Muscle layer of duodenum (tissue), 2 donors: ENCODE results near the gene LPA.
A peak's percentile ranks its signal among the peaks of the same experiment; 100 is the strongest.
"Not testable (repeated sequence)": the region's sequence is repeated elsewhere in the genome, so short reads cannot be mapped to it uniquely, and the experiment has no call there.

Experiments used
- H3K27ac ChIP-seq: one replicate; pipeline ENCODE4 v1.7.0; 2013; ENCODE audit warnings: mild to moderate bottlenecking, low read length
- H3K27me3 ChIP-seq: one replicate; pipeline ENCODE4 v1.7.0; 2013; ENCODE audit warnings: low read depth, mild to moderate bottlenecking, control low read depth, low read length
- H3K36me3 ChIP-seq, 2 donors: one replicate each; pipeline ENCODE4 v1.7.0; 2013; ENCODE audit warnings: low read length in 2 of 2, control low read depth in 1 of 2, mild to moderate bottlenecking in 1 of 2; ENCODE audit not compliant: insufficient read depth in 2 of 2, control insufficient read depth in 1 of 2
- H3K4me1 ChIP-seq, 2 donors: one replicate each; pipeline ENCODE4 v1.7.0; 2013; ENCODE audit warnings: low read length in 2 of 2, mild to moderate bottlenecking in 2 of 2, control low read depth in 1 of 2, moderate library complexity in 1 of 2; ENCODE audit not compliant: insufficient read depth in 2 of 2, control insufficient read depth in 1 of 2
- H3K4me3 ChIP-seq, 2 donors: one replicate each; pipeline ENCODE4 v1.7.0; 2013; ENCODE audit warnings: low read length in 2 of 2, low read depth in 1 of 2, mild to moderate bottlenecking in 1 of 2
- H3K9me3 ChIP-seq, 2 donors: one replicate each; pipeline ENCODE4 v1.7.0; 2013; ENCODE audit warnings: low read length in 2 of 2, control low read depth in 1 of 2, mild to moderate bottlenecking in 1 of 2; ENCODE audit not compliant: control insufficient read depth in 1 of 2
- donor health status: healthy.

LPA gene

GRCh38 chr6:160690458-160690857, 26.4 kb upstream of the LPA start:
- H3K27ac ChIP-seq, result no peak overlapping the region
- H3K4me1 ChIP-seq, result no peaks in the 10 kb centered on the region
- no peaks in the 10 kb centered on the region for H3K27me3 ChIP-seq
- H3K4me3 ChIP-seq, result no peak overlapping the region
- H3K36me3 ChIP-seq, result no peaks in the 10 kb centered on the region
- no peaks in the 10 kb centered on the region for H3K9me3 ChIP-seq

- Histone ChIP-seq H3K4me1 (no peaks in the 10 kb centered on the region), H3K36me3 (no peaks in the 10 kb centered on the region), H3K4me3 (no peak overlapping the region), H3K9me3 (no peaks in the 10 kb centered on the region), H3K27ac (no peak overlapping the region), H3K27me3 (no peaks in the 10 kb centered on the region)
These were observed 21.8 kb upstream of the LPA start for GRCh38 chr6:160685762-160686450.

- H3K9me3 ChIP-seq, H3K4me1 ChIP-seq, H3K27ac ChIP-seq, H3K36me3 ChIP-seq, H3K27me3 ChIP-seq, H3K4me3 ChIP-seq: not testable (repeated sequence)
These were observed 21.2 kb upstream of the LPA start for GRCh38 chr6:160685101-160685761.

- H3K36me3 ChIP-seq, result no peaks in the 10 kb centered on the region
- no peak overlapping the region for H3K27ac ChIP-seq
- no peaks in the 10 kb centered on the region for H3K9me3 ChIP-seq
- no peaks in the 10 kb centered on the region for H3K27me3 ChIP-seq
- H3K4me3 ChIP-seq, result peak overlapping the region in 1 of 2 donors; percentile 40
- H3K4me1 ChIP-seq, result no peaks in the 10 kb centered on the region
These were observed 15.3 kb upstream of the LPA start for GRCh38 chr6:160679402-160679769.

- H3K36me3 ChIP-seq, result no peaks in the 10 kb centered on the region
- no peaks in the 10 kb centered on the region for H3K9me3 ChIP-seq
- no peaks in the 10 kb centered on the region for H3K4me1 ChIP-seq
- no peak overlapping the region for H3K27ac ChIP-seq
- no peaks in the 10 kb centered on the region for H3K27me3 ChIP-seq
- H3K4me3 ChIP-seq, result peak overlapping the region in 1 of 2 donors; percentile 40
These were observed 14.8 kb upstream of the LPA start for GRCh38 chr6:160678744-160679401.

- no peak overlapping the region for H3K4me3 ChIP-seq
- H3K36me3 ChIP-seq, result no peaks in the 10 kb centered on the region
- H3K27ac ChIP-seq, result no peak overlapping the region
- H3K9me3 ChIP-seq, result peaks cover 0 to 4% of the 10 kb centered on the region in 2 donors
- H3K4me1 ChIP-seq, result no peaks in the 10 kb centered on the region
- H3K27me3 ChIP-seq, result no peaks in the 10 kb centered on the region
These were observed 14.2 kb upstream of the LPA start for GRCh38 chr6:160678230-160678629.

GRCh38 chr6:160676418-160676817, 12.3 kb upstream of the LPA start:
- H3K27me3 ChIP-seq, H3K36me3 ChIP-seq, H3K4me1 ChIP-seq, H3K4me3 ChIP-seq, H3K27ac ChIP-seq, H3K9me3 ChIP-seq: not testable (repeated sequence)

- Histone ChIP-seq H3K27ac (no peak overlapping the region), H3K9me3 (peaks cover 0 to 2% of the 10 kb centered on the region in 2 donors), H3K4me3 (no peak overlapping the region), H3K4me1 (no peaks in the 10 kb centered on the region), H3K36me3 (no peaks in the 10 kb centered on the region), H3K27me3 (no peaks in the 10 kb centered on the region)
These were observed 4.5 kb upstream of the LPA start for GRCh38 chr6:160668589-160668988.

- H3K9me3 ChIP-seq, result no peaks in the 10 kb centered on the region
- no peaks in the 10 kb centered on the region for H3K27me3 ChIP-seq
- no peak overlapping the region for H3K4me3 ChIP-seq
- no peaks in the 10 kb centered on the region for H3K4me1 ChIP-seq
- H3K27ac ChIP-seq, result no peak overlapping the region
- no peaks in the 10 kb centered on the region for H3K36me3 ChIP-seq
These were observed 3.8 kb upstream of the LPA start for GRCh38 chr6:160667639-160668481.

- H3K27me3 ChIP-seq, result no peaks in the 10 kb centered on the region
- H3K9me3 ChIP-seq, result peaks cover 0 to 3% of the 10 kb centered on the region in 2 donors
- H3K27ac ChIP-seq, result no peak overlapping the region
- H3K36me3 ChIP-seq, result no peaks in the 10 kb centered on the region
- H3K4me3 ChIP-seq, result no peak overlapping the region
- H3K4me1 ChIP-seq, result no peaks in the 10 kb centered on the region
These were observed 1.2 kb downstream of the LPA start for GRCh38 chr6:160662842-160663241.

- Histone ChIP-seq H3K9me3 (peaks cover 0 to 8% of the 10 kb centered on the region in 2 donors), H3K36me3 (no peaks in the 10 kb centered on the region), H3K27me3 (no peaks in the 10 kb centered on the region), H3K4me3 (no peak overlapping the region), H3K4me1 (no peaks in the 10 kb centered on the region), H3K27ac (no peak overlapping the region)
These were observed 1.6 kb downstream of the LPA start for GRCh38 chr6:160662429-160662828.
